Measurements from ENCODE around the gene NACC1.
A peak's percentile ranks its signal among the peaks of the same experiment; 100 is the strongest.

Gene NACC1

DNA sequence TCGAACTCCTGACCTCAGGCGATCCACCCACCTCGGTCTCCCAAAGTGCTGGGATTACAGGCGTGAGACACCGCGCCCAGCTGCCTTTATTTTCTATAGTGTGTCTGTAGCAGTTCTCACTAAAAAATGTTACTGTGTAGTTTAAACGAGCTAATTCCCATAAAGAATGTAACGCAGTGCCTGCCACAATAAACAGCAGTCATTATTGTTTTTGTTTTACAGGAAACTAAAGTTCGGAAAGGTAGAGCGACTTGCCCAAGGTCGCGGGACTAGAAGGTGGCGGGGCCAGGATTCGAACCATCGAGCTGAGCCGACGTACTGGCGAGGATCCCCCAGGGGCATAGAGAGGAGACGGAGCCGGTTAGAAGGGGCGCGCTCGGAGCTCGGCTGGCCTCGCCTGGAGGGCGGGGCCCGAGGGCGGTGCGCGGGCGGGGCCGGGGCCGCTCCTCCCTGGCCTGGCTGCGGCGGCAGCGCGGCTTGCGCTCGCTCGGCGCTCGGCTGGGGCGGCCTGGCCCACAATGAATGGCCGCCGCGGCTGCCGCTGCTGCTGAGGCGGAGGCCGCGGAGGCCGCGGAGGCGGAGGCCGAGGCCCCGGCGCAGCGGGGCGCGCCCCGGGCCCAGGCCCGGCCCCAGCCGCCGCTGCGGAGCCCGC lies at the start of gene NACC1:
NACC1 (plus strand) TSS at position 493 of the 652 bp plus-strand sequence. CDS start 16,944 bp downstream, outside the sequence.
- peak; percentile 72 for DNase-seq (ENCODE audit: low read depth)

DNA sequence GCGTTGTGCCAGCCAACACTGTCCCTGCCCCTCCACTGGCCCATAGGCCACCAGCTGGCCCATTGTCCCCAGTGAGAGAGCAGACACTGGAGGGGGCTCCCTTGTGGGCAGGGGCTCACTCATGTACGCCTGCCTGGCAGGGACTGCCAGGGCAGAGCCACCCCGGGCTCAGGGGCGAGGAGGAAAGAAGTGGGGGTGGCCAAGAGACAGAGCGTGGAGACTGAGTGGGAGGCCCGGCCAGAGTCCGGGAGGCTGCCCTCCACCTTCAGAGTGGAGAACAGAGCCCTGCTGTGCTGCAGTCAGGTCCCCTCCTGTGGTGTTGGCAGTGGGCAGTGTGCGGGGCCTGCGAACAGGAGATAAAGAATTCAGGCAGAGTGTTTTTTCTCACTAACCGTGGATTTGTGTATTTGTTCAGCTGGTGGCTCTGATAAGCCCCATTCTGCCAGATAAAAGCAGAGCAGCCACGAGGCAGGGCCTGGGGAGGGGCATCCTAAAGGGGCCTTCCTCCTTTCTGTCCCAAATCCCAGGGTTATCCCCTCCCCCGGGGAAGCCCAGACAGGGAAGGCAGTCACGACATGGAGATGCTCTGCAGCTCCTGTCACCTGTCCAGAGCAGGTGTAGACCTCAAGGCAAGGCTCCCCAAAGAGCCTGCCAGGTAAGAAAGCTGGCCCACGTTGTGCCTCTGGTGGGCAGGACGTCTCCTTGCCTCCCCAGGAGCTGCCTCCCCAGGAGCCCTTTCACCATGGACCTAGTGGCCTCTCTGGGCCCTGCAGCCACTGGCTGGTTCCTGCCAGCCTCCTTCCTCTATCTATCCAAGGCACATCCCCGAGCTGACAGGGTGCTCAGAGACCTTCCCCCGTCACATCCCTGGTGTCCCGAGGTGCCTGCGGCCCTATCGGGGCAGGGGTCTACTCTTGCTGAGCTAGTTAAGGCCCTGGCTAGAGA lies 48.4 kb upstream of the NACC1 start:
- DNase-seq (ENCODE audit: low read depth), result no peak

DNA sequence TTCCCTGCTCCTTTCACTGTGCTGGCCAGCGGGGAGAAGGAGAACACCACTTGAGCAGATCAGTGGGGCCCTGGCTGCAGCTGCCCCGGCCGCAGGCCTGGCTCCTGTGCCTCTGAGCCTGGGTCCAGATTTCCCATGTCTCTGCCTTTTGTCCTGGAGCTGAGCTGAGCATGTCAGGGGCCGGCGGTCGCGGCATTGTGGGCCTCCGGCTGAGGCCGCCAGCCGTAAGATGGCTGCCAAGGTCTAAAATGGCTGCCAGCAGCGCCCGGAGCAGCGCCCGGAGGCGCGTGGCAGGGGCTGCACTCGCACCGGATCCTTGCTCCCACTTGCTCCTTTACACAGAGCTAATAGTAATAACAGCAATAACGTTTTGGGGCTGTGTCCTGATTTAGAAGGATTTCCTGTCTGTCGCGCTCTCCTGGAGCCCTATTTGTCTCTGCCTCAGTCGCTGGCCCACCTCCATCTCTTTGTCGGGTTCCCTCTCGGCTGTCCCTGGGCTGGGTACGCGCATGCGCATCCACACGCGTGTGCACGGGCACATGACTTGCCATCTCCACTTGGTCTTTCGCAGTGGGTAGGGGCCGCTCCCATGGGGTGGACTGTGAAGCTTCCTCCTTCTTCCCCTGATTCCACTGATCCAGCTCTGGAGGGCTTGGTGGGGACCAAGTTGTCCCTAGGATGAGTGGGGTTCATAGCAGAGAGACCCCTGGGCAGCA lies 47.5 kb upstream of the NACC1 start:
- no peak for DNase-seq (ENCODE audit: low read depth)

DNA sequence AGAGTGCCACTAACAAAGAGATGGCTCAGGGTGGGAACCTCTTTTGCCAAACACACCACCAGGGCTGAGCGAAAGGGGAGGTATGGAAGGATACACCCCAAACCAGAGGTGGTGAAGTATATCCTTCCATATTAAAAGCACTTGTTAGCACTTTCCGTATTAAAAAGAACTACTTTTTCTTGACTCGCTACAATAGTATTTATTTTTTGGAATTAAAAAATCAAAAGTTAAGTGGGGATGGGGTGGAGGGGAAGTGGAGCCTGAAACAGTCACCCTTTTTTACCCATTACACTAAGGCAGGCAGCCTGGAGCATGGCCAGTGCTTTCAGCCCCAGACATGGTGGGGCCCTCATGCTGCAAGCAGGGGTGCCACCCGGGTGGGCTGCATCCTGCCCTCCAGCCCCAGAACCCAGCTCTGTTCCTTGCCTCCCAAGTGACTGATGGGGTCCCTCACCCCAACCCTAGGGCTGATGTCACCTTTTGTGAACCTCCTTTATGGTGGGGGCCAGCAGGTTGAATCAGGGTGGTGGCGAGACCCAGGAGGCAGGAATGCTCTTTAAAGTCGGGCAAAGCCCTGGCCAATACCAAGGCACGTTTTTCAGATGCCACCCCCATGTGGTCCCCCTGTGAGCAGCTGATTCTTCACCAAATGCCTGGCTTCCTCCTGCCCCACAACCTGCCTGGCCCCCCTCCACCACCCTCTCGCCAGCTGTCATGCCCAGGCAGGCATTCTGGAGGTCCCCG lies 46.4 kb upstream of the NACC1 start:
- DNase-seq (ENCODE audit: low read depth), result no peak

DNA sequence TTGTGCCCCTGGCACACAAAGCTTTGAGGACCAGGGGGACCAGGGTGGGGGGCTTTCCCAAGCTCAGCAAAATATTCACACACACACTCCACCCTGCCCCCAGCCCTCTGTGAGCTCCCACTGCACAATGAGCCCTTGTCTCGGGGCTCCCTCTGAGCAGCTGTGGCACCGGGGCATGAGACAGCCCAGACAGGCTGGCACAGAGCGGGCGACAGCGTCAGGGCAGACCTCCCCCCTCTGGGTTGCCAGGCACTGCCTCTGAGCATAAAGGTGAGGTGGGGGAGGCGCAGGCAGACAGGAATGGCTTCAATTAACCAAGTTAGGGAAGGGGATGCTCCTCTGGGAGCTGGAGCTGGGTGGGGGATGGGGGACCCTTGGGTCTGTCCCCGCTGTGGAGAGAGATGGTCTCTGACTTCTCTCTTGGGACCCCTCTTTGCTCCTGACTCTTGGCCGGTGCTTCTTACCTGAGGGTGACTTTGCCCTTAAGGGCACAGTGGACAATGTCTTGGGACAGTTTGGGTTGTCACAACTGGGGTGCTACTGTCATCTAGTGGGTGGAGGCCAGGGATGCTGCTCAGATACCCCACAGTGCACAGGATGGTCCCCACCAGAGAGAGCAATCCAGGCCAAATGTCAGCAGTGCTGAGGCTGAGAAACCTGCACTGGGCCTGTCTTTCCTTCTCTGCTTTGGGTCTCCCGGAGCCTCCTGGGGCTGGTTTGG lies 45.7 kb upstream of the NACC1 start:
- no peak for DNase-seq (ENCODE audit: low read depth)

DNA sequence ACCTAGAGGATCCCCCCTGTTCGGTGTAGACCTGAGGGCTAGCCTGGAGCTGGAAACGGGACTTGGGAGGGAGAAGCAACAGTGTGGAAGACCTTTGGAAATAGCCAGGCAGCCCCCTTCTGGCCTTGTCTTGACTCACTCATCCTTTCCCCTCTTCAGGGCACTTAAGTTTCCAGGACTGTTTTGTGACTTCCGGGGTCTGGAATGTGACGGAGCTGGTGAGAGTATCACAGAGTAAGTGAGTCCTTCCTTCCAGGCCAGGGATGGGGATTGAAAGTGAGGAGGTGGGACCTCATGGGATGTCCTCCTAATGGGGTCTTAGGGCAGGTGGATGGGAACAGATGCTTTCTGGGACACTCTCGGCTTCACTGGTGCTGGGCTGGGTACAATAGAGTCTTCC lies 44.8 kb upstream of the NACC1 start:
- no peak for DNase-seq (ENCODE audit: low read depth)

DNA sequence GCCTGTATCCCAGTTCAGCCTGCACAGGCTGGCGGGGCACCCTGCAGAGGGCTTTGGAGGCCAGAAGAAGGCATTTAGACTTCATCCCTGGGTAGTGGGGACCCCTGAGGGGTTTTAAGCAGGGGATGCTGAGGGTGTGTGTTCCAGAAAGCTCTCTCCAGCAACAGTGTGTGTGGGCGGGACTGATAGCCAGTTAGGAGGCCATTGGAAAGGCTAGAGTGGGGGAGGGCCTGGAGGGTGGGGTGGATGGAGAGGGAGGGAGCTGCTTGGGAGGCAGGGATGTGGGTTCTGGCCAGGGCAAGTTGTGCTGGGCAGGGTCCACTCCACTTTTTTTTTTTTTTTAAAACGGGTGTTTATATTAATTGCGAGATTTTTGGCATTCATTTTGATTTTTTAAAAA lies 43.7 kb upstream of the NACC1 start:
- no peak for DNase-seq (ENCODE audit: low read depth)

DNA sequence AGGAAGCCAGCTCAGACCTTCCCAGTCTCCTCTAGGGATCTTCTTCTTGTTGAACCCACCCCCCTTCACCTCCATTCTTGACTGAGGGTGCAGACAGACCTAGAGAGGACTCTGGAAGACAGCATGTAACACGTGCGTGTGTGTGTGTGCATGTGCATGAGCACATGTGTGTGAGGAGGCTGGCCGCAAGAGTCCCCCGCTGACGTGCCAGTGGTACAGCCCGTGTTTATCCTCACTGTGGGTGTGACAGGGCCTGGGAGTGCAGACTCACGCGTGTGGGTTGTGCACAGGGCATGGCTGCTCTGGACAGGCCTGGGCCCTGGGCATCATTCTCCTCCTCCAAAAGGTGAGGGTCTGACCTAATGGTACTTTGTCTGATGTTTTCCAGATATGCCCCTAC lies 41.7 kb upstream of the NACC1 start:
- no peak for DNase-seq (ENCODE audit: low read depth)

DNA sequence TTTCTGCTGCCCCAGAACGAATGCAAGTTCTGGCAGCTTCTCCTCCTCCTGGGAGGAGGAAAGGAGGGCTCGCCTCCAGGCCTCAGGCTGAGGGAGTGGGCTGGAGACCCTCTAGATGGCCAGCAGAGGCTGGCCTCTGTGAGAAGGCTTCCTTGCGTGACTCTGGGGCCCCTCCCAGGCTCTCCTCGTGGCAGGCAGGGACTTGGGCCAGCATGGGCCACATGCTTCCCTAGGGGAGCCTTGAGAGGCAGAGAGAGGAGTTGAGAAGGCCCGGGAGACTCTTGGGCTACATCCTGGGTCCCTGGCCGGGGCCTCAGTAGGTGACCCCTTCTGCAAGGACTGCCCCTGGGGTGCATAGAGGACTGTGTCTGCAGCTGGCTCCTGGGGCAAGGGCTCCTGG lies 41.3 kb upstream of the NACC1 start:
- no peak for DNase-seq (ENCODE audit: low read depth)

DNA sequence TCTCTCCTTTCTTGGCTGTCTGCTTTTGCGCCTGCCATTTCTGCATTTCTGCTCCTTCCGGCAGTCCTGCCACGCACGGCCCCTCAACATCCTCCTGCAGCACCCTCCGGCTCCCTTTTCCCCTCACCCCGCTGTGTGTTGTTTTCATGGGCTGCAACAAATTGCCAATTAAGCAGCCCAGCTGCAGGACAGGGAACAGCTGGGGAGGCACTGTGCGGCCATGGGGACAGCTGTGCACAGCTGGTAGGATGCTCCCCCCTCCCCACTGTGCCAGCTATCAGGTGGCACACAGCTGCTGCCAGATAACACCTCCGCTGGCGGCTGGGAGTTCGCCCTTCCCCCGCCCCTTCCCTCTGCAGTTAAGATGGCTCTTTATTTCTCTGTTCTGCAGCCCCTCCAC lies 40.8 kb upstream of the NACC1 start:
- no peak for DNase-seq (ENCODE audit: low read depth)

DNA sequence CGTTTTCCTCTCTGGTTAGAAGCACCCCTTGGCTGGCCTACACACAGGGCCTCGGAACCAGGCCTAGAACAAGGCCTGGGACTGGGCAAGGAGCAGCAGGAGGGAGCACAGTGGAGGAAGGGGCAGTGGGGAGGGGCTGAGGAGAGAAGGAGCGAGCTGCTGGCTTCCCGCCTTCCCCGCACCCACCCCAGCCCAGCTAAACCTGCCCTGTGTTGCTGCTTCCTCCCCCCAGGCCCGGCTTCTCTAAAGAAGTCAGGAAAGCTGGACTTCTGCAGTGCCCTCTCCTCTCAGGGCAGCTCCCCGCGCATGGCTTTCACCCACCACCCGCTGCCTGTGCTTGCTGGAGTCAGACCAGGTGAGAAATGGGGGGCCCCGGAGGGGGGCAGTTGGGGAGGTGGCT lies 39.7 kb upstream of the NACC1 start:
- no peak for DNase-seq (ENCODE audit: low read depth)

DNA sequence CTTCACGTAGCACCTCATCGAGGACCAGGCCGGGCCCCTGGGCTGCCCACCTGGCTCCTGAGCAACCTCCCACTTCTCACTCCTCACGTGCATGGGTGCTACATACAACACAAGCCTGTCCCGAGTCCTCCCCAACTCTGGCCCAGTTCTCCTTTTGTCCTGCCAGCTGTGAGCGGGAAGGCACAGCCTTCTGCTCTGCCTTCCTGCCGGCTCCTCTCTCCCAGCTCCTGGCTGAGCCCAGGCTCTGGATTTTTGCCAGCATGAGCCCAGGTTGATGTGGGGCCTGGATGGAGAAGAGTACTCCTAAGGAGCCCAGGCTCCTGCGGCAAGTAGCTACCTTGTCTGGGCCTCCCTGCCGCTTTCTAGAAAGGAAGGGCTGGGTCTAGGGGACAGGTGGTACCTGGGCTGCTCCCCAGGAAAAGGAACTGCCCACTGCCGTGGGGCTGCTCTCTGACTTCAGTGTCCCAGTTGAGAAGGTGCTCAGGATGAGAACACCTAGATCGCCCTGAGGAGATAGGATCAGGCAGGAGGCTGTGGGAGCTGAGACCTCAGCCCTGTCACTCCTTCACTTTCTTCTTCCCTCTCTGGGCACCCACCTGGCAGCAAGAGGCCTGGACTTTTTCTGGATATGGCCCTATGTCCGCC lies 39.0 kb upstream of the NACC1 start:
- no peak for DNase-seq (ENCODE audit: low read depth)

DNA sequence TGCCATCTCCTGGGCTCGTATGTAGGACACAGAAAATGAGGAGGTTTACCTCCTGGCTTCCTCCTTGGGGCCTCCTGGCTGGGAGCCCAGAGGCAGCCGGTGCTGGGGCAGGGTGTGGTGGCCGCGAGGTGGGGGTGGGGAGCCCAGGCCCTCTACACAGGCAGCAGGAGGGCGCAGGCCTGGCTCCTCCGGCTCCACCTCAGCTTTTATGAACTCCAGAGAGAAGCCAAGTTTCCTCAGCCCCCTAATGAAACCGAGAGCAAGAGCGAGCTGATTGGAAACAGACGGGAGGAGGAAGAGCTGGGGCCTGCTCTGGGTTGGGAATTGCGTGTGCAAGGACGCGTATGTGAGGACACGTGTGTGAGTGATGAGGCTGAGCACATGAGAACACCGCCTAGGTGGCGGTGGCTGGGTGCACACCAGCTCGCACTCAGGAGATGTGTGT lies 38.5 kb upstream of the NACC1 start:
- DNase-seq (ENCODE audit: low read depth), result no peak

DNA sequence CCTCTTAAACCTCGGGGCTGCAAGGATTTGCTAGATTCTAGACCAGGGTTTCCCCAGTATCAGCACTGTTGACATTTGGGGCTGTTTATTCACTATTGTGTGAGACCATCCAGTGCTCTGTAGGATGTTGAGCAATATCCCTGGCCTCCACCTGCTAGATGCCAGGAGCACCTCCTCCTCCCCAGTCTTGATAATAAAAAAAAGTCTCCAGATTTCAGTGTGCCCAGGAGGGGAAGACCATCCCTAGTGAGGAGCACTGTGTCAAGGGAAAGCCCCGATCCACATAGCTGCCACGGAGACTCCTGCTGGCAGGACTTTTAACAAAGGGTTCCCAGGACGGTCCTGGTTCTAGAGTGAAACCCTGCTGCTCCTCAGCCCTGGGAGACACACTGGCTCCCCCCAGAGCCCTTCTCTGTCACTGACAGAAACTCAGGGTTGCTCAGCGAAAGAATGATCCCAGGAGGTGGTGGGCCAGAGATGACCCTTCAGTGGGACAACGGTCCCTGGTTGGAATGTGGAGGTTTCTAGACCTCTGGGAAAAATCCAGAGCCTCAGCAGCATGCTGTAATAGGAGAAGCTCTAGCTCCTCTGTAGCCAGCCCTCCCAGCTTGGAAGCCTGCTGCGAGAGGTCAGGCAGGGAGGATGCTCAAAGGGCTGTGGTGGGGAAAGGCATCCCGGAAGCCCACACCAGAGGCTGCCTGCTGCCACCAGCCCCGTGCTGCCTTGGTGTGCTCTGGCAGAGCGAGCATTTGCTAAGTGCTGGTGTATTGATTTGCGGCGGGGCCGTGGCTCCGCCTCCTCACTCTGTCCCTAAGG lies 35.7 kb upstream of the NACC1 start:
- no peak for DNase-seq (ENCODE audit: low read depth)

DNA sequence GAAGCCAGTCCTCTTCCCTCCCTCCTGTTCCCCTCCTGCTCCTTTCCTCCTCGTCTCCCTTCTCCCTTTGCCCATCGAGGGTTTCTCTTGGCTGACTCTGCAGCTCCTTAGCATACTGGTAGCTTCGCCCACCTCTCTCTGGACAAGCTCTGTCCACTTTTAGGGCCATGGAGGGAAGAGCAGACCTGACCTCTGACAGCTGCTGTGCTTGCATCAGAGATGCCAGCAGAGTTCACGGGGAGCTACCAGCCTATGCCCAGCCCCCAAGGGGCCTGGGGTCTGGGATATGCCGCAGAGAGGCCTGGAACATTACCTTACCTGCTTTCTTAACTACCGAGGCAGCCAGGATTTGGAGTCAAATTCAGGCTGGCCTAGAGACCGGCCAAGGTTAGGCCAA lies 35.1 kb upstream of the NACC1 start:
- no peak for DNase-seq (ENCODE audit: low read depth)

DNA sequence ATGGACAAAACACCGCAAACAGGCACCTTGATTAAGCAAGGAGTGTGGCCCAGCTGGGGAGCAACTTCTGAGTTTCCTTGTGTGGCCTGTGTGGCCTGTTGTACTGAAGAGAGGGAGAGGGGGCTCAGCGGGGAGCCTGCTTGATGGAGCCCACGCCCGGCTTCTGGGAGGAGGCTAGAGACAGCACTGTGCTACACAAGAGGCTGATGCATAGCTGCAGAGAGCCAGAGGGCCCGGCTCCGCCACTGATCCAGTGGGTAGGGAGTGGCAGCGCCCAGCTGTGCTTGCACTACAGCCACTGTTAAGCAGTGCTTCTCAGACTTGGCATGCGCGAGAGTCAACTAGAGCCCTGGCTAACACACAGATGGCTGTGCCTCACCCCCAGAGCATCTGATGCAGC lies 34.4 kb upstream of the NACC1 start:
- no peak for DNase-seq (ENCODE audit: low read depth)

DNA sequence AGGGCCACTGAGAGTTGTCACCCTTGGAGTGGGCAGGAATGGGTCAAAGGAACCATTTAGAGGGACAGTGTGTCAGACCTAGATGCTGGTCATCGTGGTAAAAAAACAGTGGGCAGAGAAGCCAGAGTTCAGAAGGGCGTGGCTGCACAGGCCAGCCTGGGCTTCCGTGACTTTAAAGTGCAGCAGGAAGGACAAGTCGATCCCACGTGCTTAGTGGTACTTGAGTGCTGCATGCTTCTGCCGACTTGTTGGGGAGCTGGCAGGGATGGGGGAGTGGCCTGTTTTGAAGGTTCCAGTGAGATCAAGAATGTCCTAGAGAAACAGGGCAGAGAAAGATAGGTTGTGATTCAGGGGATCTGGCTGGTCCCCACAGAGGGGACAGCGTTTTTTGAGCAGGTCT lies 32.4 kb upstream of the NACC1 start:
- no peak for DNase-seq (ENCODE audit: low read depth)

DNA sequence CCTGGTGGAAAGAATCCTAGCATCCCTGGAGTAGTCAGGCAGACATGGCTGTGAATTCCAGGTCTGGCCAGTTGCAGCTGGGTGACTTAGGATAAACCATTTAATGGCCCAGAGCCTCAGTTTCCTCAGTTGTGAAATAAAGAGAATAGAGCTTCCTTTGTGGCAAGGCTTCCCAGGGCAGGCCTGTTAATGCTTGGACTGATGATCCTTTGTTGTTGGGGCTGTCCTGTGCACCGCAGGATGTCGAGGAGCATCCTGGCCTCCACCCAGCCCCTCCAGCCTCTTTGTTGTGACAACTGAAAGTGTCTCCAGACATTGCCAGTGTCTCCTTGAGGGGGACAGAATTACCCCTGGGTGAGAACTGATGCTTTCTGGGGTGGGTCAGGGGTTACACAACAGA lies 31.7 kb upstream of the NACC1 start:
- DNase-seq (ENCODE audit: low read depth), result no peak

DNA sequence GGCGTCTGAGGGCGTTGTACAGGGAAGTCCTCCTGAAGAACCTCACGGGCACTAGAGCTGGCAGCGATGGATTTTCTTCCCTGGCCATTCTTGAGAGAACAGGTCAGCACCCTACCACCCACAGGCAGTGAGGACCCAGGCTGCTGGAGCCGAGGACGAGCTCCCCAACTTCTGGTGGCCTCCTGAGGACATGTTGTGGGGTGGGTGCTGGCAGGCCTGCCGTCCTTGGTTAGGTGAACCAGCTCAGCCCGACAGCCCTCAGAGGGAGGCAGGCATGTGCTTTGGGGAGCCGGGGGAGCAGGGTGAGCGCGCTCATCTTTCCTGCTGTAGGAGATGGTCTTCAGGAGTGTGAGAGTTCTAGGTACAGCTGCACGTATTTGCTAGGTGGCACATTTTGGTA lies 30.8 kb upstream of the NACC1 start:
- no peak for DNase-seq (ENCODE audit: low read depth)
